Fibroblast of villous mesenchyme (primary cell): ENCODE results near the gene ADARB1. TPM values are rescaled to one million over a fixed set of nuclear protein-coding genes. Genes with fewer than 3 reads are reported as not detected.

ENCODE experiments used
- DNase-seq: peaks from one replicate; pipeline ENCODE4 v3.0.0-alpha.2; 2010; ENCODE audit warnings: low read depth
- H3K4me3 ChIP-seq: 2 replicates; pipeline ENCODE4 v1.5.1; 2011; ENCODE audit warnings: low read depth, mild to moderate bottlenecking, low read length
- total RNA-seq: library from RNA; depleted of rRNA; stranded (reverse); fragments of >200 nt; gene quantifications from 2 replicates; pipeline ENCODE4 v1.2.3, GENCODE V29; 2012
- TF ChIP-seq, protein P1 (sequence below): IDR thresholded peaks from 2 replicates; pipeline ENCODE4 v1.5.1; 2012; ENCODE audit warnings: low read depth, mild to moderate bottlenecking, low read length; ENCODE audit not compliant: insufficient read depth

Gene ADARB1
- total RNA-seq, 1 donor, result 16.4 TPM

DNA sequence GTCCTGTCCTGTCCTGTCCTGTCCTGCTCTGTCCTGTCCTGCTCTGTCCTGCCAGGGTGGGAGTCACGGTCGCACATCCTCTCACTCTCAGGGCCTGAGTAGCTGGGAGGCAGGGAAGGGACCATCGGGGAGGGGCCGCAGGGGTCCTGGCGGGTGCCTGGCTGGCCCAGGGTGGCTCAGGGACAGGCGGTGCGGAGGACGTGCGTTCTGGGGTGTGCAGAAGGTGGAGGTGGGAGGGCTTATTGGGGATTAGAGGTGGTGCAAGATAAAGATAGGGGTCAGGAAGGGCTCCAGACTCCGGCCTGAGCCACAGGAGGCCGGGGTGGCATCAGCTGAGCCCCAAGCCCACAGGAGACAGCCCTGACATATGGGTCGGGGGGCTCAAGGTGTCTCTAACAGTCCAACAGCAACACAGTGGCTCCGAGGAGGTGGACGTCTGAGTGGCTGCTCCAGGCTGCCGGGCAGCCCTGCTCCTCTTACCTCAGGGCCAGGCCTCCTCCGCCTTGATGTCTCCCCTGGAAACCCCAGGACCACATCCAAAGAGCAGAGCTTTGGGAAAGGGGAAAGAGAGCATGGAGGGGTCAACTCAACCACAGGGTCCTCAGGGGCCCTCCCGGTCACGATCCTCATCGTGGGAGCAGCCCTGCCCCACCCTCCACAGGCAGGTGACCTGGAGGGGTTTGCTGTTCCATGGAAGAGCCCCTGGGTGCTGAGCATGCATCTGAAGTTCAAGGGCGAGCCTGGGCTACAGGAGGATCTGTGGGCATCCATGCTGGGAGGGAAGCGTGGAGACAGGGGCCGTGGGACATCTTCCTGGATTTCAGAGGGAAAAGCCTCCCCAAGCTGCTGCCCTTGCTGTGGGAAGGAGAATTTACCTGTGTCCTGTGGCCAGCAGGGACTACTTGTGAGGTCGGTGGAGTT lies 39.6 kb upstream of the ADARB1 start:
- no peak for DNase-seq
- TF ChIP-seq, protein P1, sequence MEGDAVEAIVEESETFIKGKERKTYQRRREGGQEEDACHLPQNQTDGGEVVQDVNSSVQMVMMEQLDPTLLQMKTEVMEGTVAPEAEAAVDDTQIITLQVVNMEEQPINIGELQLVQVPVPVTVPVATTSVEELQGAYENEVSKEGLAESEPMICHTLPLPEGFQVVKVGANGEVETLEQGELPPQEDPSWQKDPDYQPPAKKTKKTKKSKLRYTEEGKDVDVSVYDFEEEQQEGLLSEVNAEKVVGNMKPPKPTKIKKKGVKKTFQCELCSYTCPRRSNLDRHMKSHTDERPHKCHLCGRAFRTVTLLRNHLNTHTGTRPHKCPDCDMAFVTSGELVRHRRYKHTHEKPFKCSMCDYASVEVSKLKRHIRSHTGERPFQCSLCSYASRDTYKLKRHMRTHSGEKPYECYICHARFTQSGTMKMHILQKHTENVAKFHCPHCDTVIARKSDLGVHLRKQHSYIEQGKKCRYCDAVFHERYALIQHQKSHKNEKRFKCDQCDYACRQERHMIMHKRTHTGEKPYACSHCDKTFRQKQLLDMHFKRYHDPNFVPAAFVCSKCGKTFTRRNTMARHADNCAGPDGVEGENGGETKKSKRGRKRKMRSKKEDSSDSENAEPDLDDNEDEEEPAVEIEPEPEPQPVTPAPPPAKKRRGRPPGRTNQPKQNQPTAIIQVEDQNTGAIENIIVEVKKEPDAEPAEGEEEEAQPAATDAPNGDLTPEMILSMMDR, result no peak
- no peak overlapping the region for H3K4me3 ChIP-seq

DNA sequence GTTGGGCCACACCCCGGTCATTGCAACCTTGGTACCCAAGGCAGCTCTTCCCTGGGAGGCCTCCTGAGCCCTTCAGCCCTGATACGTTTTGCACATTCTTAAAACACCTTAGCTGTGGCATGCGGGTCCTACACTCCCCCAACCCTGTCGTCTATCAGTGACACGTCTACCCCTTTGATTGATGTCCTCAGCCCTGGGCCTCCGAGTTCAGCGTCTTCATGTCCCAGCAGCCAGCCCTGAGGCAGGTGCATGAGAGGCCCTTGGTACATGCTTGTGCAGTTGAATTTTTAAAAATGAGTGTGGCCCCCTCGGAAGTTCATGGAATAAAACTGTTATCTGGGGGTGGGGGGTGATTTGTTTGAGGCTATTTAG lies 38.9 kb upstream of the ADARB1 start:
- H3K4me3 ChIP-seq, result no peak overlapping the region
- DNase-seq, result no peak
- TF ChIP-seq, protein P1, result no peak

DNA sequence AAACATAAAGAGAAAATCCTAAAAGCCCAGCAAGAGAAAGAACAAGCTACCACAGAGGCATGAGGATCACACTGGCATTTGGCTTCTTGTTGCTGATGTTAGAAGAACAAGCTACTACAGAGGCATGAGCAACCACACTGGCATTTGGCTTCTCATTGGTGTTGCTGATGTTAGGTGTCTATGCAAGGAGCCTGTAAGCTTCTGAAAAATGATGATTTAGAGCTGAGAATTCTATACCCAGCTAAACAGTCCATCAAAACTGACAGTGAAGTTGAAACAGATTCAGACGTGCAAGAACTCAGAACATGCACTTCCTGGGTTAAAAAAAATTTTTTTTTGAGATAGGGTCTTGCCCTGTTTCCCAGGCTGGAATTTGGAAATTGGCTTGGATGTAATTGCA lies 37.8 kb upstream of the ADARB1 start:
- TF ChIP-seq, protein P1, result no peak
- no peak overlapping the region for H3K4me3 ChIP-seq
- DNase-seq, result no peak

DNA sequence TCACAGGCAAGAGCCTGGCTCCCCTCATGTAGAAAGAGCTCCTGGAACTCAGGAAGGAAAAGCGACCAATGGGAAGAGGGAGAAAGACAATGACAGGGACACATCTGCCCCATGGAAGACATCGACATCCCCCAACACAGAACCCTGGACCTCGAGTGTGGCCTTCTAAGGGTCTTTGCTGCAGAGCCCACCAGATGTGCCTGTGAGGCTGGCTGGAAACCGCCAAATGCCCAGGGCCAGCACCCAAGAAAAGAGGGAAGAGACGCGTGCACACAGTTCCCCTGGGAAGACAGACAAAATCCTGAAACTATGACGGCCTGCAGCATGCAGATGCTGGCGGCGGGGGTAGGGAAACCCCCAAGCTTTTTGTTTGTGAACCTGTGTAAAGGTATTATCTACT lies 36.4 kb upstream of the ADARB1 start:
- TF ChIP-seq, protein P1, result no peak
- no peak overlapping the region for H3K4me3 ChIP-seq
- DNase-seq, result no peak

DNA sequence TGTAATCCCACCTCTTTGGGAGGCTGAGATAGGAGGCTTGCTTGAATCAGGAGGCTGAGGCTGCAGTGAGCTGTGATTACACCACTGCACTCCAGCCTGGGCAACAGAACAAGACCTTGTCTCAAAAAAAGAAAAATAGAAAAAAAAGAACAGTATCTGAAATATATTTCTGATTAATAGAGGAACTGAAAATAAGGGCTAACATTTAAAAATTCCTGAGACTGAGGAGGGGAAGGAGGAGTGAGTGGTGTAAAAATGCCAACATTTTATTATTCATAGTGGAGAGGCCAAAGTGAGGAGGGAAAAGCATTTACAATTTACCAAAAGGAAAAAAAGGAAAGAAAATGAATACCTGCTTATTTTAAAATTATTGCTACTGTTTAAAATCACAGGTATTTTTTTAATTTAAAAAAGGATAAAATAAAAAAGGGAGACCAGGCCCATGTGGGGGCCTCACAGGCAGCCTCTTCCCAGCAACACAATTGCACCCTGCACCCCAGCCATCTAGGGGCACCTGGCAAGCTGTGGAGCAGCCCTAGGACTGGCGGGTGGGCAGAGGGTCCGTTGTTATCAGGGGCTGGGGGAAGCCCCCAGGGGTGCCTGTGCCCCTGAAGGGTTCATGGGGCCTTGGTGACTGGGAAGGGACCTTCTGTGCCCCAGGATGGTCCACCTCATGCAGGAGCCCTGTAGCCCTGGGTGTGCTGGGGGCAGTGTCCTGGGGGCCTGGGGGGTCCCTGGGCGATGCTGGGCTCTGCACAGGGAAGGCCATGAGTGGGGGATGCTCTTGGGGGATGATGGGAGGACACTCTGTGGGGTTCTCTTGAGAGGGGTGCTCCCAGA lies 34.8 kb upstream of the ADARB1 start:
- no peak for DNase-seq
- TF ChIP-seq, protein P1, result no peak

DNA sequence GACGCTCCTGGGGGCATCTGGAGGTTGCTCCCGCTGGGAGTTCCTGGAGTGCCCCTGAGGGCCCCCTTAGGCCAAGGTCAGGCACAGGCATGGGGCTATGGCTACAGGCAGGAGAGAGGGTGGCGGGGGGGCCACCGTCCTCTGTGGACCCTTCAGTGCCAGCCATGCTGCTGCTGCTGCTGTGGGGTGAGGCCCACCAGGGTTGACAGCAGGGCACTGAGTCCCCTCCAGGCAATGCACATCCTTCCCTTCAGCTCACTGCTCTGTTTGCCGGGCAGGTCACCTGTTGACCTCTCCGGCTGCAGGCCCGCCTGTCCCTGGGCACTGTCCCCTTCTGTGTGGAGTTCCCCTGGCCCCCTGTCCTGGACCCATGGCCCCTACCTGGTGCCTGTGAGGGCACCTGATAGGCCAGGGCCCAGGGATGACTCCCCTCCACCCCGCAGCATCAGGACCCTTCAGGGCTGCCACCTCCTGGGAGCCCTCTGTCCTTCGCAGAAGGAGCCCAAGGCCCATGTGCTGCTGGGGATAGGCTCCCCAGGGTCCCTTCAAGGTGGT lies 34.1 kb upstream of the ADARB1 start:
- no peak for DNase-seq
- H3K4me3 ChIP-seq, result no peak overlapping the region
- TF ChIP-seq, protein P1, result no peak

More for the DNA sequence above, 34.8 kb upstream of the ADARB1 start:
- H3K4me3 ChIP-seq, result no peak overlapping the region
